HG03520 (cell line): ENCODE results near the gene APOL3.
"Not testable (repeated sequence)": the region's sequence is repeated elsewhere in the genome, so short reads cannot be mapped to it uniquely, and the experiment has no call there.

ENCODE experiments used
- ATAC-seq: cut with Tn5 transposase; IDR thresholded peaks from one replicate; pipeline ENCODE4 v1.9.1; 2021; ENCODE audit warnings: mild to moderate bottlenecking, moderate library complexity; ENCODE audit not compliant: unreplicated experiment

Gene APOL3

GRCh38 chr22:36136988-36137387 is 23.6 kb downstream of the APOL3 start:
- ATAC-seq = no peak

- ATAC-seq = no peak
Measured at GRCh38 chr22:36136475-36136874, 24.1 kb downstream of the APOL3 start.

DNA sequence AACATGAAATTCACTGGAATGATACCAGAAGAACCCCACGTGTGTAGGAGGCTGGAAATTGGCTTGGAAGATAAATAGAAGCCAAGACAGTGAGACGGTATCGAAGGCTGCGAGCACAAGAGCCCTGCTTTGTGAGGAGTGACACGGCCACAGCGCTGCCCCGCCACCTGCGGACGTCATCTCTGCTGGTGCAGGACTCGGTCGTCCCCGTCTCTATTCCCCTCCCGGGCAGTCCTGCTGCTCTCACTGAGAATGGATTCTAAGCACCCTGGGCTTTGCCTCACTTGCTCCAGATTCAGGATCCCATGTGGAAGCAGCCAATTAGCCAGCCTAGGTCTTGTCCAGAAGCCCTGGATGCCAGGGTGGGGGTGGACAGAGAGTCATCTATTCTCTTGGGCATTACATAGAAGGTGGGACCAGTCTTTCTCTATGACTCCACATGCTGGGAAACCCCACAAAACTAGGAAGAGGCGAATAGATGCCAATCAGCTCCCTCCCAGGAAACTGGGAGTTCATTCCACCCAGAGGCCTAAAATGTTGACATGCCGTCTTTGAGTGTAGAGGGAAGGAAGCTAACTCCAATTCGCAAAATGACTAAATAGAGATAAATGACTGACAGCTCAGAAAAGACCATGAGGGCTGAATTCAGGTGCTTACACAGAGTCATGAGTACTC is 25.1 kb downstream of the APOL3 start:
- ATAC-seq = no peak

- ATAC-seq = no peak
Measured at GRCh38 chr22:36134182-36134581, 26.4 kb downstream of the APOL3 start.

DNA sequence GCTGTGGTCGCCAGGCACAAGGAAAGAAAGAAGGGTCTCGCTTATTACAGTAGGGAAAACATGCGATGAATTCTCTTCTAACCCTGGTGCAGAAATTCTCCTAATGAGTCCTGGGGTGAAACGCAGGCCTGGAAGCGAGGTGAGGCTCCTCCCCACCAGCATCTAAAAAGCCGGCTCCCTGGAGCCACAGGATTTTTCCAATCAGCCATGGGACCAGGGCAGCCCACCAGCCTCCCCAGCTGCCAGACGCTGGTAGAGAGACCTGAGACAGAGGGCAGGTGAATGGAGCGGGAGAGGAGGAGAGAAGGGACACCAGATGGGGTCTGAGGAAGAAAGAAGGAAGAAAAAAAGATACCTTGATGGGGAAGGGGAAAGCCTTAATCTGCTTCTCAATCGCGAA is 28.6 kb downstream of the APOL3 start:
- ATAC-seq = no peak

GRCh38 chr22:36129486-36130388 is 30.8 kb downstream of the APOL3 start:
- no peak for ATAC-seq

DNA sequence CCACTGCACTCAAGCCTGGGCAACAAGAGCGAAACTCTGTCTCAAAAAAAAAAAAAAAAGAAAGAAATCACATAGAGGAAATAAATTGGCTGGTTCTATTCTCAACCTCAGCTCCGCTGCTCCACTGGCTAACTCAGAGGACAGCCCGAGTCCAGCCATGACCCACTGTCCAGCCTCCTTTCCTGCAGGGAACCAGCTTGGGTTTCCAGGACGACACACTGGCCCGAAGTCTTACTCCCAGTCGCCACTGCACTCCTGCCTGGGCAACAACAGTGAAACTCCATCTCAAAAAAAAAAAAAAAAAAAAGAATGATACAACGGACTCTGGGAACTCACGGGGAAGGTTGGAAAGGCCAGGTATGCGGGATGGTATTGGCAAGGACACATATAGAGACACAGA is 31.5 kb downstream of the APOL3 start:
- no peak for ATAC-seq

- no peak for ATAC-seq
Measured at GRCh38 chr22:36125994-36126531, 34.5 kb downstream of the APOL3 start.

GRCh38 chr22:36125434-36125833 is 35.1 kb downstream of the APOL3 start:
- ATAC-seq = no peak

- ATAC-seq = no peak
Measured at GRCh38 chr22:36124666-36125065, 35.9 kb downstream of the APOL3 start.

DNA sequence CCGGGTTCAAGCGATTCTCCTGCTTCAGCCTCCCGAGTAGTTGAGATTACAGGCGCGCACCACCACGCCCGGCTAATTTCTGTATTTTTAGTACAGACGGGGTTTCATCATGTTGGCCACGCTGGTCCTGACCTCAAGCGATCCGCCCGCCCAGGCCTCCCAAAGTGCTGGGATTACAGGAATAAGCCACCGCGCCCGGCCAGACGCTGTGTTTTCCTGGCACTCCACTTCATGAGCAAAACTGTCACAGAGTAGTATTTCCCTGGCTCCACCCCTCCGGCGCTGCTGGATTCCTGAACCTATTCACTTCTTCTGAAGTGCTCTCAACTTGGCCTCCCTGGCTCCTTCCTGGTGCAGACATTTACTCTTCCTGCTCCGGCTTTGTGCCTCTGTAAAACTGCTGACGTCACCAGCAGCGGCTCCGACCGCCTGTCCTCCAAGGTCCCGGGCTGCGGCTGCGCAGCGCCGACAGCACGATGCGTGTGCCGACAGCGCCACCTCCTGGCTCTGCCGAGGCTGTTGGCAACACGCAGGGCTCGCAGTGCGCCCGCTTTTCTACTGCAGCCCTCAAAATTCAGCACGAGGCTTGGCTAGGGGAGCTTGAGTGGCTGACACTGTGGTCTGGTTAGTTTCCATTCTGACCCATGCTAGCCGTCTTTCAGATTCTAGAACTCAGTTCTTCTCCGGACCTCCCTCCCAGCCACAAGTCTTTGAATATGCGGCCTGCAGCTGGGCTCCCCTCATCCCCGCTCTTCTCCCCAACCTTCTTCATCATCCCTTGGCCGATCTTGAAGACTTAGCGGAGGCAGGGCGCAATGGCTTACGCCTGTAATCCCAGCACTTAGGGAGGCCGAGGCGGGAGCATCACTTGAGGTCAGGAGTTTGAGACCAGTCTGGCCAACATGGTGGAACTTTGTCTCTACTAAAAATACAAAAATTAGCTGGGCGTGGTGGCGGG is 36.6 kb downstream of the APOL3 start:
- peak; percentile 75 for ATAC-seq

GRCh38 chr22:36120621-36121351 is 39.8 kb downstream of the APOL3 start:
- not testable (repeated sequence) for ATAC-seq

DNA sequence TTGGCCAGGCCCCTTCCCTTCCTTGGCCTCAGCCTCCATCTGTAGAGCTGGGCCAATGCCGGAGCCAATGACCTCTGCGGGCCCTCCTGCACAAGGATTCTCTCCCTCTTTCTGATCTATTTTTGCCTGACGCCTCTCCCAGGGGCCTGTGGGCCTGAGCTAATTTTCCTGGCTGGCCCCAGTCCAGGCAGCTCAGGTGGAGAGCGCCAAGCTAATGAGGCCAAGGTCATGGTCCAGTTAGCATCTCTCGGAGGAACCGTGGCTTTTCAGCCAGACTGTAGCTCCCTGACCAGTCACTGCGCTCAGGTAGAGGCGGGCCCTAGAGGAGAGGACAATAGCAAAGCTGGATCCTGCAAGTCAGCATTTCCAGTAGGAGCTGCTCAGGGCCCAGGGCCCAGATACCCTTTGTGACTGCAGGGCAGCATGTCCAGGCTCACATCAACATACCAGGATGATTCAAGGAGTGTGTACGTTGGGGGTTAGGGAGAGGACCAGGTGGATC is 43.5 kb downstream of the APOL3 start:
- ATAC-seq = no peak

GRCh38 chr22:36116127-36116526 is 44.4 kb downstream of the APOL3 start:
- no peak for ATAC-seq

GRCh38 chr22:36113121-36113520 is 47.4 kb downstream of the APOL3 start:
- no peak for ATAC-seq

DNA sequence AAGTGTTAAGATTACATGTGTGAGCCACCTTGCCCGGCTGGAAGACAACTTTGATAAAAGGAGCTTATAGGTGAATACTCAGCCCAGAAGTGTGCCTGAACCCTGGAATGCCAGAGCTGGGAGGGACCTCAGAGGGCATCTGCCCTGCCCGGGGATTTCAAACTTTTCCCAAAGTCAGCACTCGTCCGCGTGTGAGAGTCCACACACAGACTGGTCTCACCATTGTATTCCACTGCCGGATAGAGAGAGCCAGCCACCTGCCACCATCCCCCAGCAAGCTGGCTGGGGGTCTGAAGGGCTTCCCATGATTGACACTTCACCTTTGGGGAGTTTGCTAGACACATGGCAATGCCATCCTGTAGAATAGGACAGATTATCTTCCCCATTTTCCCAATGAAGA is 49.2 kb downstream of the APOL3 start:
- ATAC-seq = no peak

GRCh38 chr22:36110306-36110881 is 50.2 kb downstream of the APOL3 start:
- no peak for ATAC-seq

DNA sequence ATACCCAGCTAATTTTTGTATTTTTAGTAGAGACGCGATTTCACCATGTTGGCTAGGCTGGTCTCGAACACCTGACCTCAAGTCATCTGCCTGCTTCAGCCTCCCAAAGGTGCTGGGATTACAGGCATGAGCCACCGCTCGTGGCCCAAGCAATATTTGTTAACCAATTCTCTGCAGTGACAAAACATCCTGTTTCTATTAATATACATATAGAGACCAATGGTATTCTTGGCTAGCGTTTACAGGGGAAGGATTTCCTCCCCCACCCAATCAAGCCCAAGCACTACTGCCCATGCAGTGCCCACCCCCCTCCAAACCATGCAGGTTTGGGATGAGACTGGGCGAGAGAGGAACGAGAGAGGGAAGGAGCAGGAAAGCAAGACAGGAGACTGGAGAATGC is 53.1 kb downstream of the APOL3 start:
- ATAC-seq = no peak

- ATAC-seq = no peak
Measured at GRCh38 chr22:36106910-36107309, 53.6 kb downstream of the APOL3 start.

- no peak for ATAC-seq
Measured at GRCh38 chr22:36104988-36105387, 55.6 kb downstream of the APOL3 start.
